NT2/D1 (cell line): ENCODE measurements around the gene LRRC25.

Source experiments
- YY1 ChIP-seq: IDR thresholded peaks from 2 replicates; pipeline ENCODE4 v1.6.1; 2011; ENCODE audit not compliant: insufficient read length, insufficient read depth
- ZNF274 ChIP-seq: IDR thresholded peaks from 2 replicates; pipeline ENCODE4 v1.6.1; 2011; ENCODE audit warnings: mild to moderate bottlenecking, low read depth, low read length

- TF ChIP-seq YY1 (no peak), ZNF274 (no peak)
Measured at GRCh38 chr19:18408053-18408476, 10.6 kb upstream of the LRRC25 start.
